Measurements from ENCODE around the gene C5. TPM values are rescaled to one million over a fixed set of nuclear protein-coding genes. Genes with fewer than 3 reads are reported as not detected.

The C5 gene
- total RNA-seq, 2 experiments from 2014 or later: 0.89 to 1.3 TPM

DNA sequence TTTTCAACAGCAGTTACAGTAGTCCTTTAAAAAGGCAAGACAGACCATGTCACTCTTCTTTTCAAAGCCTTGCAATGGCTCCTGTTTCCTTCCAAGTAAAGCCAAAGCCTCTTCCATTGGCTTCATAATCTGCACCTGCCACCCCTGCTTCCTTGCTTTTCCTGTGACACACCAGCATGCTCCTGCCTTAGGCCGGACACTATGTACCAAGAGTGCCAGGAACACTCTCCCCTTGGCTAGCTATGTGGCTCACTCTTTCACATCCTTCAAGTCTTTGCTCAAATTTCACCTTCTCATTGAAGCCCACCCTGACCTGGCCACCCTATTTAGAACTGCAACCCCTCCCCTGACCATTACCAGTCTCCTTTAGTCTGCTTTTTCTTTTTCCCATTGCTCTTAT is 101.3 kb downstream of the C5 start:
- TF ChIP-seq CTCF (IDR thresholded peaks at IDR 0.05): no peak
- H3K36me3 ChIP-seq (ENCODE audit: insufficient read depth, low read length): no peaks in the 10 kb centered on the region
- no peak overlapping the region for H3K27ac ChIP-seq (ENCODE audit: low read depth in 1 of 2, low read length in 2 of 2)
- CTCF ChIA-PET: no interaction called here
- no peaks in the 10 kb centered on the region for H3K27me3 Mint-ChIP-seq
- no peak overlapping the region for H3K27ac Mint-ChIP-seq
- H3K4me1 Mint-ChIP-seq (ENCODE audit: low read depth): no peaks in the 10 kb centered on the region
- DNase-seq (no peak), ATAC-seq (ENCODE audit: poor library complexity) (no peak)
- H3K4me3 ChIP-seq (ENCODE audit: low read length): no peak overlapping the region
- intact Hi-C loops (cut with DNase I, micrococcal nuclease): loop anchor here in 1 of 2 experiments (10.0 kb wide), 1 partner anchor 106 kb away; the partner anchor contains the start of gene C5
- H3K27me3 ChIP-seq (ENCODE audit: control insufficient read depth in 1 of 2, insufficient read depth in 2 of 2, low read length in 2 of 2): no peaks in the 10 kb centered on the region
- H3K9me3 ChIP-seq (ENCODE audit: control insufficient read depth in 1 of 2, insufficient read depth in 1 of 2, low read length in 2 of 2): no peaks in the 10 kb centered on the region
- no peak overlapping the region for H3K4me3 Mint-ChIP-seq
- POLR2A ChIA-PET: no interaction called here
- no peaks in the 10 kb centered on the region for H3K36me3 Mint-ChIP-seq (ENCODE audit: low read depth)
- no peaks in the 10 kb centered on the region for H3K9me3 Mint-ChIP-seq
- no peaks in the 10 kb centered on the region for H3K4me1 ChIP-seq (ENCODE audit: insufficient read depth, low read length)

- ChIA-PET CTCF (no interaction called here), POLR2A (no interaction called here)
- no peak for DNase-seq
Observed at GRCh38 chr9:120947222-120947621, 102.9 kb downstream of the C5 start.

DNA sequence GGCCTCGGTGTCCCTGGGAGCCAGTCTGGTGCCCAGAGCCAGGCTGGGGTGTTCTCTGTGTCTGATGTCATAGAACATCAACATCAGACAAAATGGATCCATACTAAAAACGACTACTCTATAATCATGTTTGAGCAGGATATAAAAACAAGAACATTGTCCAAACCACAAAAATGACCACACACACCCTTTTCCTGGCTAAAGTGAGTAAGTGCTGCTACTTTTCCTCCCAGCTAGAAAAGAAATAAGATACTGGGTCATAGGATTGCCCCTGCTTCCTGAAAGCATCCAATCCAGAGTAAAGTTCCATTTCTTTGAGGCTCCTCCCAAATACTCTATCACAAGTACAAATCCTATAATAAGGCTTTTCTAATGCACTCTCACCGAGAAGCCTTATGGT is 103.8 kb downstream of the C5 start:
- no peak overlapping the region for H3K4me3 ChIP-seq (ENCODE audit: low read length)
- Mint-ChIP-seq H3K27me3 (no peaks in the 10 kb centered on the region), H3K9me3 (no peaks in the 10 kb centered on the region), H3K4me1 (ENCODE audit: low read depth) (no peaks in the 10 kb centered on the region), H3K27ac (no peak overlapping the region), H3K36me3 (ENCODE audit: low read depth) (no peaks in the 10 kb centered on the region), H3K4me3 (no peak overlapping the region)
- DNase-seq (no peak), ATAC-seq (ENCODE audit: poor library complexity) (no peak)
- CTCF ChIA-PET: no interaction called here
- no peak overlapping the region for H3K27ac ChIP-seq (ENCODE audit: low read depth in 1 of 2, low read length in 2 of 2)
- no peaks in the 10 kb centered on the region for H3K9me3 ChIP-seq (ENCODE audit: control insufficient read depth in 1 of 2, insufficient read depth in 1 of 2, low read length in 2 of 2)
- no peak for TF ChIP-seq CTCF (IDR thresholded peaks at IDR 0.05)
- POLR2A ChIA-PET: no interaction called here
- no peaks in the 10 kb centered on the region for H3K27me3 ChIP-seq (ENCODE audit: control insufficient read depth in 1 of 2, insufficient read depth in 2 of 2, low read length in 2 of 2)
- intact Hi-C loops (cut with DNase I, micrococcal nuclease): loop anchor here in 1 of 2 experiments (10.0 kb wide), 1 partner anchor 109 kb away; the partner anchor contains the start of gene C5
- no peaks in the 10 kb centered on the region for H3K4me1 ChIP-seq (ENCODE audit: insufficient read depth, low read length)
- no peaks in the 10 kb centered on the region for H3K36me3 ChIP-seq (ENCODE audit: insufficient read depth, low read length)

More at GRCh38 chr9:120947222-120947621, 102.9 kb downstream of the C5 start:
- Mint-ChIP-seq H3K36me3 (ENCODE audit: low read depth) (no peaks in the 10 kb centered on the region), H3K4me1 (ENCODE audit: low read depth) (no peaks in the 10 kb centered on the region), H3K9me3 (no peaks in the 10 kb centered on the region), H3K27me3 (no peaks in the 10 kb centered on the region), H3K27ac (no peak overlapping the region), H3K4me3 (no peak overlapping the region)
- Histone ChIP-seq H3K27me3 (ENCODE audit: control insufficient read depth in 1 of 2, insufficient read depth in 2 of 2, low read length in 2 of 2) (no peaks in the 10 kb centered on the region), H3K9me3 (ENCODE audit: control insufficient read depth in 1 of 2, insufficient read depth in 1 of 2, low read length in 2 of 2) (no peaks in the 10 kb centered on the region), H3K36me3 (ENCODE audit: insufficient read depth, low read length) (no peaks in the 10 kb centered on the region), H3K4me1 (ENCODE audit: insufficient read depth, low read length) (no peaks in the 10 kb centered on the region), H3K27ac (ENCODE audit: low read depth in 1 of 2, low read length in 2 of 2) (no peak overlapping the region), H3K4me3 (ENCODE audit: low read length) (no peak overlapping the region)
- intact Hi-C loops (cut with DNase I, micrococcal nuclease): loop anchor here in 1 of 2 experiments (10.0 kb wide), 1 partner anchor 108 kb away; the partner anchor contains the start of gene C5
- ATAC-seq (ENCODE audit: poor library complexity): no peak
- no peak for TF ChIP-seq CTCF (IDR thresholded peaks at IDR 0.05)
